Psoas muscle (tissue), 8 donors: ENCODE data around the gene NLRP3. TPM values are rescaled to one million over a fixed set of nuclear protein-coding genes. Genes with fewer than 3 reads are reported as not detected.

Source experiments
- ATAC-seq, 4 donors: fragments of 200-7000 bp; cut with Tn5 transposase; one replicate each; pipeline ENCODE4 v1.9.1; 2020; ENCODE audit warnings: moderate library complexity in 3 of 4, mild to moderate bottlenecking in 2 of 4
- DNase-seq, 2 donors: peaks; one replicate each; pipeline ENCODE4 v3.0.0-alpha.2; 2020
- H3K27ac ChIP-seq: fragments of 200-600 bp; one replicate; pipeline ENCODE4 v1.8.0; 2022
- H3K27me3 ChIP-seq, 3 donors: fragments of 200-600 bp in 1 of 3; one replicate each; pipeline versions ENCODE4 v1.6.1 to v1.8.0; 2013 to 2022; ENCODE audit warnings: low read length in 2 of 3, mild to moderate bottlenecking in 2 of 3, moderate library complexity in 1 of 3; ENCODE audit not compliant: insufficient read depth in 3 of 3
- H3K36me3 ChIP-seq, 2 donors: fragments of 200-600 bp in 1 of 2; one replicate each; pipeline versions ENCODE4 v1.6.1 to v1.8.0; 2013 to 2022; ENCODE audit warnings: low read depth in 1 of 2, mild to moderate bottlenecking in 1 of 2, moderate library complexity in 1 of 2; ENCODE audit not compliant: insufficient read depth in 1 of 2
- H3K4me1 ChIP-seq: fragments of 200-600 bp; one replicate; pipeline ENCODE4 v1.8.0; 2022
- H3K4me3 ChIP-seq: fragments of 200-600 bp; one replicate; pipeline ENCODE4 v1.8.0; 2022; ENCODE audit warnings: mild to moderate bottlenecking
- H3K9me3 ChIP-seq: fragments of 200-600 bp; one replicate; pipeline ENCODE4 v1.8.0; 2022
- CTCF ChIP-seq: fragments of 200-600 bp; IDR thresholded peaks from one replicate; pipeline ENCODE4 v1.8.0; 2022; ENCODE audit warnings: antibody characterized with exemption
- WGBS, 3 donors: extraction: QIAGEN DNeasy Blood & Tissue Kit; methylation state at CpG; one replicate each; pipeline versions ENCODE4 v1.1.6 to v1.1.7; 2013; 5-methylcytosine and 5-hydroxymethylcytosine counted together
- intact Hi-C, 2 donors: fragments of 100-400 bp; cut with DNase I; formaldehyde crosslinking; loops; one replicate each; pipeline versions ENCODE4 v1.11.0 to v1.14.2; 2022
- polyA plus RNA-seq, 3 donors: library from polyadenylated mRNA; stranded (reverse); fragments of 200-250 nt; gene quantifications; one replicate each; pipeline ENCODE4 v1.2.3, GENCODE V29; 2013
- total RNA-seq, 4 donors: library from RNA; stranded (reverse); fragmentation: NEBNext Ultra II Directional in 2 of 4; extraction: Animal tissue kit (Norgen Biotek cat#: 25700) in 2 of 4; gene quantifications; one replicate each; pipeline versions ENCODE4 v1.2.1 to v1.2.4, GENCODE V29; 2021 to 2023
- donor health status: healthy with polysubstance abuse.
- donor health status: DM: no; HTN: no; CAD: no; lungs with moderate emphysema.
- donor health status: Bipolar disorder and iron deficiency.
- donor health status: healthy.
- donor health status: DM: yes; HTN: yes; CAD: no.
- donor health status: DM: no; HTN: no; CAD: no.
- donor health status: DM: no; HTN: no; CAD: no.
- donor health status: DM: yes; HTN: yes; CAD: no.

NLRP3 gene
- total and polyA plus RNA-seq, 7 donors = 0.07 to 0.98 (median 0.27) TPM

GRCh38 chr1:247456914-247457639, 41.1 kb downstream of the NLRP3 start:
- TF ChIP-seq CTCF = no peak
- WGBS, 3 donors = 73 to 77% (median 77%) methylated on average over 16 of the region's 16 CpGs
- Histone ChIP-seq H3K9me3 (no peaks in the 10 kb centered on the region), H3K36me3 (no peaks in the 10 kb centered on the region), H3K4me1 (no peaks in the 10 kb centered on the region), H3K27ac (no peak overlapping the region), H3K27me3 (peaks cover 2 to 11% (median 3%) of the 10 kb centered on the region in 3 donors), H3K4me3 (no peak overlapping the region)
- intact Hi-C loops = no loop called here
- no peak for DNase-seq
- ATAC-seq = no peak

GRCh38 chr1:247459507-247459906, 43.5 kb downstream of the NLRP3 start:
- Histone ChIP-seq H3K4me1 (no peaks in the 10 kb centered on the region), H3K4me3 (no peak overlapping the region), H3K9me3 (no peaks in the 10 kb centered on the region), H3K27ac (no peak overlapping the region), H3K36me3 (no peaks in the 10 kb centered on the region), H3K27me3 (peaks cover 0 to 11% (median 3%) of the 10 kb centered on the region in 3 donors)
- no peak for TF ChIP-seq CTCF
- intact Hi-C loops = no loop called here
- 60 to 68% (median 62%) methylated on average over 7 of the region's 7 CpGs for WGBS, 3 donors
- DNase-seq = no peak
- no peak for ATAC-seq

DNA sequence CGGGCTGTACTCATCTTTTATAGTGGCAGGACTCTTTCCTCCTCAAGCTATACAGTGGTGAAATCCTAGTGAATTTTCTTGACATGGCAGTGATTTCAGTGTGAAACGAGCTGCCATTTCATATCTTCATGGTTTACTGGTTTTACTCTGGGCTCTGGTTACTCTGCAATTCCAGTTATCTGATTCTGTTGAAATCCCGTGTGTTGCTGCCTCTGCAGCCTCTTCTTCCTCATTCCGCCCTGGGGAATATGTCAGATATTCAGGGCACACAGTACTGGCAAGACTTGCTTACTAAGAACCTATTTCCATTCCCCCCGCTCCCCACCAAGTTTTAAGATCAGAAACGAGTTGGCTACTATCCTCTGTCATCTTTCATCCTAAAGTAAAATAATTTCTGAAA, 49.8 kb downstream of the NLRP3 start:
- intact Hi-C loops = no loop called here
- WGBS, 3 donors = 67 to 70% (median 68%) methylated on average over 6 of the region's 6 CpGs
- DNase-seq = no peak
- no peak for ATAC-seq
- Histone ChIP-seq H3K9me3 (no peaks in the 10 kb centered on the region), H3K27ac (no peak overlapping the region), H3K4me1 (no peaks in the 10 kb centered on the region), H3K36me3 (no peaks in the 10 kb centered on the region), H3K4me3 (no peak overlapping the region), H3K27me3 (no peaks in the 10 kb centered on the region)
- no peak for TF ChIP-seq CTCF

DNA sequence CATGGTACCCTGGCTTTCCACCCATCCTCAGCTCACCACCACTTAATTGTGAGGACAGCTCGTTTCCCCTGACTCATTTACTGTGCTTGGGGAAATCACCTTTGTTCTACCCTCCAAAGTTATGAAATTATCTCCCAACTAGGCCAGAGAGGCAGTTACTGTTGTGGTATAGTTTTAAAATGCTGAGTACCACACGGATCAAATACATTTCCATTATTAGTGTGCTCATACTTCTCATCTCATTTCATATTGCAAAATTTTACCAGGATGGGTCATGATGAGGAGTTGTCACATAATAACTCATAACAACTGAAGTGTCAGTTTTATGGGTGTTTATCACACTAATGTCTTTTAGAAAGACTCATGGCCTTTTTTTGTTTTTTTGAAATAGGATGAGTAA, 51.2 kb downstream of the NLRP3 start:
- no peaks in the 10 kb centered on the region for H3K27me3 ChIP-seq
- H3K4me1 ChIP-seq = no peaks in the 10 kb centered on the region
- 64 to 71% (median 68%) methylated on average over 2 of the region's 2 CpGs for WGBS, 3 donors
- intact Hi-C loops = no loop called here
- no peak for ATAC-seq
- no peaks in the 10 kb centered on the region for H3K9me3 ChIP-seq
- no peak for TF ChIP-seq CTCF
- H3K27ac ChIP-seq = no peak overlapping the region
- H3K4me3 ChIP-seq = no peak overlapping the region
- no peak for DNase-seq
- no peaks in the 10 kb centered on the region for H3K36me3 ChIP-seq
